ENCODE data around the gene FOXA1. TPM values are rescaled to one million over a fixed set of nuclear protein-coding genes. Genes with fewer than 3 reads are reported as not detected.

FOXA1 gene
- total RNA-seq, 1 experiment from 2014 or later = 4.3 TPM

DNA sequence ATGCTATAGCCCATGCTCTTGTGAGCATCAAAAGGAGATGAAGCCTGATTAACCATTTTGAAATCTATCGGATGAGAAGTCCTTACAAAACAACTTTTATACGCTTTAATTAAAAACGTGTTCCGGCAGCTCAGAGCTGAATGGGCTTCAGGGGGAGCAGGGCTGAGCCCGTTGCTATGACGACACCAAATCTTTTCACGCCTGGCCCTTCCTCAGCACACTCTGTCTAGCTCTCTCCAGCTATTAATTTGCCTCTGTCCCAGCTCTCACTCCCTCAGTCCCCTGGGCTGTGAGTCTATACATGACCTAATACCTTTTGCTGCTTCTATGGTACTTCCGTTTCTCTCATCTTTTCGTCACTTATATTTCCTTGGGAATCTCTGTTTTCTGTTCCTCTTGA lies 15.8 kb downstream of the FOXA1 start:
- Histone ChIP-seq H3K9me3 (ENCODE audit: low read depth, low read length, poor library complexity, severe bottlenecking) (no peaks in the 10 kb centered on the region), H3K36me3 (ENCODE audit: insufficient read depth, low read length, poor library complexity, severe bottlenecking) (no peaks in the 10 kb centered on the region), H3K4me1 (ENCODE audit: insufficient read depth, low read length, poor library complexity, severe bottlenecking) (no peaks in the 10 kb centered on the region), H3K27me3 (replicated peaks; ENCODE audit: insufficient read depth, low read depth, low read length, poor library complexity) (peaks cover 31% of the 10 kb centered on the region), H3K4me3 (ENCODE audit: low read depth, low read length, poor library complexity, severe bottlenecking) (no peak overlapping the region), H3K27ac (ENCODE audit: low read depth, low read length, poor library complexity, severe bottlenecking) (no peak overlapping the region)
- TF ChIP-seq, protein P1, sequence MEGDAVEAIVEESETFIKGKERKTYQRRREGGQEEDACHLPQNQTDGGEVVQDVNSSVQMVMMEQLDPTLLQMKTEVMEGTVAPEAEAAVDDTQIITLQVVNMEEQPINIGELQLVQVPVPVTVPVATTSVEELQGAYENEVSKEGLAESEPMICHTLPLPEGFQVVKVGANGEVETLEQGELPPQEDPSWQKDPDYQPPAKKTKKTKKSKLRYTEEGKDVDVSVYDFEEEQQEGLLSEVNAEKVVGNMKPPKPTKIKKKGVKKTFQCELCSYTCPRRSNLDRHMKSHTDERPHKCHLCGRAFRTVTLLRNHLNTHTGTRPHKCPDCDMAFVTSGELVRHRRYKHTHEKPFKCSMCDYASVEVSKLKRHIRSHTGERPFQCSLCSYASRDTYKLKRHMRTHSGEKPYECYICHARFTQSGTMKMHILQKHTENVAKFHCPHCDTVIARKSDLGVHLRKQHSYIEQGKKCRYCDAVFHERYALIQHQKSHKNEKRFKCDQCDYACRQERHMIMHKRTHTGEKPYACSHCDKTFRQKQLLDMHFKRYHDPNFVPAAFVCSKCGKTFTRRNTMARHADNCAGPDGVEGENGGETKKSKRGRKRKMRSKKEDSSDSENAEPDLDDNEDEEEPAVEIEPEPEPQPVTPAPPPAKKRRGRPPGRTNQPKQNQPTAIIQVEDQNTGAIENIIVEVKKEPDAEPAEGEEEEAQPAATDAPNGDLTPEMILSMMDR (conservative IDR thresholded peaks at IDR 0.05; ENCODE audit: low read depth, low read length) = no peak
- TF ChIP-seq EZH2 (IDR thresholded peaks at IDR 0.05; ENCODE audit: borderline replicate concordance, low read depth, low read length, poor library complexity, severe bottlenecking) = no peak
- ChIA-PET CTCF (no interaction called here), POLR2A (ENCODE audit: low non-redundant PET) (no interaction called here)
- BruUV-seq (replicated peaks) = no TSS peak
- intact Hi-C loops (cut with micrococcal nuclease; ENCODE audit: unreplicated experiment) = no loop called here
- no peak for DNase-seq (ENCODE audit: low spot score)

DNA sequence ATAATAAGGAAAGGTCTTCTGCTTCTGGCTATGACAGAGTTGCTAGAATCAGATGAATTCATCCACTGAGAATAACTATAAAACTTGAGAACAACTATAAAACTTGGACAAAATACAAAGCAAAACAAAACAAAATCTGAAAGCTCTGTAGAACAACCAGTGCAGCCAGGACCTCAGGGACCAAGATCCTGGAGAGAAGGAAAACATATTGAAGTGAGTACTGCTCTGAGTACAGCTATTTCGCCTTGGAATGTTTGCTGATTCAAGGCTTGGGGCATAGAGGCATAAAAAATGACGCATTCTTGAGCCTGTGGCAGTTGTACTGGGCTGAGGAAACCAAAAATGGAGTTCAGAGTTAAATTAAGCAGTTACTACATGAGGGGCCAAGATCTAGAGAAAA lies 21.7 kb downstream of the FOXA1 start:
- intact Hi-C loops (cut with micrococcal nuclease; ENCODE audit: unreplicated experiment) = no loop called here
- BruUV-seq (replicated peaks) = no TSS peak
- DNase-seq (ENCODE audit: low spot score) = no peak
- no peak for TF ChIP-seq EZH2 (IDR thresholded peaks at IDR 0.05; ENCODE audit: borderline replicate concordance, low read depth, low read length, poor library complexity, severe bottlenecking)
- TF ChIP-seq, protein P1 (conservative IDR thresholded peaks at IDR 0.05; ENCODE audit: low read depth, low read length) = no peak
- ChIA-PET CTCF (no interaction called here), POLR2A (ENCODE audit: low non-redundant PET) (no interaction called here)
- no peaks in the 10 kb centered on the region for H3K9me3 ChIP-seq (ENCODE audit: low read depth, low read length, poor library complexity, severe bottlenecking)
- no peak overlapping the region for H3K27ac ChIP-seq (ENCODE audit: low read depth, low read length, poor library complexity, severe bottlenecking)
- H3K27me3 ChIP-seq (replicated peaks; ENCODE audit: insufficient read depth, low read depth, low read length, poor library complexity) = no peaks in the 10 kb centered on the region
- no peak overlapping the region for H3K4me3 ChIP-seq (ENCODE audit: low read depth, low read length, poor library complexity, severe bottlenecking)
- no peaks in the 10 kb centered on the region for H3K36me3 ChIP-seq (ENCODE audit: insufficient read depth, low read length, poor library complexity, severe bottlenecking)
- no peaks in the 10 kb centered on the region for H3K4me1 ChIP-seq (ENCODE audit: insufficient read depth, low read length, poor library complexity, severe bottlenecking)

DNA sequence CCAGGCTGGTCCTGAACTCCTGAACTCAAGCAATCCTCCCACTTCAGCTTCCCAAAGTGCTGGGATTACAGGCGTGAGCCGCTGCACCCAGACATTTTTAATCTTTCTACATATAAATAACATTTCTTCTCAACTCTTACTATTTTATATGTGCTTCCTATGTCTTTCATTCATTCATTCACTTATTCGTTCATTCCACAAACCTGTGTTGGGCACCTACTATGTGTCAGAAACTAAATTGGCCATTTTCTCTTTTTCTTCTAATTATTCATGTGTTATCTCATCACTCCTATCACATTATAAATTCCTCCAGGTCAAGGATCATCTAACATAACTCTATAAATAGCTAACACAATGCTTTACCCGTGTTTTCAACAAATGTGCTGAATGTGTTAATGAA lies 23.7 kb downstream of the FOXA1 start:
- Histone ChIP-seq H3K4me3 (ENCODE audit: low read depth, low read length, poor library complexity, severe bottlenecking) (no peak overlapping the region), H3K36me3 (ENCODE audit: insufficient read depth, low read length, poor library complexity, severe bottlenecking) (no peaks in the 10 kb centered on the region), H3K4me1 (ENCODE audit: insufficient read depth, low read length, poor library complexity, severe bottlenecking) (no peaks in the 10 kb centered on the region), H3K9me3 (ENCODE audit: low read depth, low read length, poor library complexity, severe bottlenecking) (no peaks in the 10 kb centered on the region), H3K27me3 (replicated peaks; ENCODE audit: insufficient read depth, low read depth, low read length, poor library complexity) (no peaks in the 10 kb centered on the region), H3K27ac (ENCODE audit: low read depth, low read length, poor library complexity, severe bottlenecking) (no peak overlapping the region)
- intact Hi-C loops (cut with micrococcal nuclease; ENCODE audit: unreplicated experiment) = no loop called here
- ChIA-PET CTCF (no interaction called here), POLR2A (ENCODE audit: low non-redundant PET) (no interaction called here)
- DNase-seq (ENCODE audit: low spot score) = no peak
- TF ChIP-seq, protein P1 (conservative IDR thresholded peaks at IDR 0.05; ENCODE audit: low read depth, low read length) = no peak
- no peak for TF ChIP-seq EZH2 (IDR thresholded peaks at IDR 0.05; ENCODE audit: borderline replicate concordance, low read depth, low read length, poor library complexity, severe bottlenecking)
- no TSS peak for BruUV-seq (replicated peaks)

Measured in A673 (cell line).